GM12878 (cell line): ENCODE results near the gene TNFSF9. TPM values are rescaled to one million over a fixed set of nuclear protein-coding genes. Genes with fewer than 3 reads are reported as not detected.

Source experiments
- ATAC-seq: fragments of 200-7000 bp; cut with Tn5 transposase; 3 replicates; pipeline ENCODE4 v1.9.1; 2020; ENCODE audit warnings: mild to moderate bottlenecking, moderate library complexity
- BruUV-seq: library from RNA; stranded (reverse); fragments of 400-500 nt; replicated peaks from 2 replicates; lab custom pipeline; 2021; lab: Mats Ljungman, UMichigan
- CTCF ChIA-PET: fragments of 300-600 bp; sonication (Branson Sonifier 250); formaldehyde crosslinking; extraction: SDS; loops from one replicate; lab custom pipeline; 2021; ENCODE audit warnings: inconsistent platforms; lab: Yijun Ruan, JAX
- POLR2A ChIA-PET: fragments of 350-600 bp; formaldehyde crosslinking; extraction: SDS; loops from one replicate; lab custom pipeline; 2021; ENCODE audit warnings: inconsistent platforms; lab: Charles Lee
- RAD21 ChIA-PET: fragments of 300-600 bp; sonication (Branson Sonifier 250); formaldehyde crosslinking; loops from one replicate; lab custom pipeline; 2023; ENCODE audit warnings: antibody characterized with exemption; ENCODE audit not compliant: unreplicated experiment; lab: Charles Lee
- SMC1A ChIA-PET: fragments of 300-600 bp; sonication (Branson Sonifier 250); formaldehyde crosslinking; loops from one replicate; lab custom pipeline; 2023; ENCODE audit not compliant: unreplicated experiment, uncharacterized antibody; lab: Charles Lee
- DNase-seq: peaks from one replicate; pipeline ENCODE4 v3.0.0-alpha.2; 2011; ENCODE audit warnings: low read depth, low spot score
- FAIRE-seq: peaks from 3 replicates; lab custom pipeline; 2011; peaks lifted over from hg19 to GRCh38; lab: Jason Lieb, UNC
- H2AFZ ChIP-seq: 2 replicates; pipeline ENCODE4 v1.6.0; 2011; ENCODE audit warnings: low read depth, low read length, control low read depth; ENCODE audit not compliant: control insufficient read depth
- H3K27ac ChIP-seq: 2 replicates; pipeline ENCODE4 v1.5.1; 2011; ENCODE audit warnings: control low read depth; ENCODE audit not compliant: control insufficient read depth, insufficient read depth
- H3K27me3 ChIP-seq, 2 experiments: replicated peaks in 1 of 2; 2 replicates each; pipeline versions ENCODE4 v1.6.0 to v1.6.1; 2011; ENCODE audit warnings: low read length in 1 of 2; ENCODE audit not compliant: control insufficient read depth in 2 of 2, insufficient read depth in 2 of 2
- H3K36me3 ChIP-seq, 2 experiments: 2 replicates each; pipeline ENCODE4 v1.5.1; 2011; ENCODE audit warnings: low read length in 1 of 2; ENCODE audit not compliant: control insufficient read depth in 2 of 2, insufficient read depth in 2 of 2
- H3K4me1 ChIP-seq: 2 replicates; pipeline ENCODE4 v1.6.1; 2011; ENCODE audit warnings: mild to moderate bottlenecking, low read length, moderate library complexity, mixed read lengths; ENCODE audit not compliant: control insufficient read depth, insufficient read depth
- H3K4me2 ChIP-seq: 2 replicates; pipeline ENCODE4 v1.6.0; 2011; ENCODE audit warnings: control low read depth; ENCODE audit not compliant: control insufficient read depth, insufficient read depth
- H3K4me3 ChIP-seq: fragments of 200-600 bp; sonication (generic); 2 replicates; pipeline ENCODE4 v1.5.1; 2016
- H3K79me2 ChIP-seq: 2 replicates; pipeline ENCODE4 v1.6.0; 2011; ENCODE audit warnings: low read length; ENCODE audit not compliant: control insufficient read depth, insufficient read depth
- H3K9ac ChIP-seq: 2 replicates; pipeline ENCODE4 v1.8.0; 2011; ENCODE audit warnings: low read length, control low read depth, mixed read lengths; ENCODE audit not compliant: control insufficient read depth, insufficient read depth
- H3K9me3 ChIP-seq: replicated peaks from 3 replicates; pipeline ENCODE4 v1.5.1; 2011; ENCODE audit warnings: mild to moderate bottlenecking, low read length; ENCODE audit not compliant: control insufficient read depth, insufficient read depth
- H4K20me1 ChIP-seq: 2 replicates; pipeline ENCODE4 v1.6.0; 2011; ENCODE audit not compliant: control insufficient read depth, insufficient read depth
- ATF2 ChIP-seq: IDR thresholded peaks from 2 replicates; pipeline ENCODE4 v1.6.1; 2012; ENCODE audit warnings: low read length, inconsistent platforms
- BRCA1 ChIP-seq: IDR thresholded peaks from 2 replicates; pipeline ENCODE4 v1.6.1; 2011; ENCODE audit warnings: low read depth, low read length, improper control_type of control experiment
- CBFB ChIP-seq: IDR thresholded peaks from 2 replicates; pipeline ENCODE4 v1.6.1; 2016; ENCODE audit warnings: antibody characterized with exemption, low read depth
- CHD1 ChIP-seq: IDR thresholded peaks from 2 replicates; pipeline ENCODE4 v1.6.1; 2012; ENCODE audit warnings: low read depth, low read length, improper control_type of control experiment
- CHD2 ChIP-seq: IDR thresholded peaks from 2 replicates; pipeline ENCODE4 v1.6.1; 2011; ENCODE audit warnings: low read depth, low read length, improper control_type of control experiment, borderline replicate concordance
- CREB1 ChIP-seq: IDR thresholded peaks from 2 replicates; pipeline ENCODE4 v1.6.1; 2012; ENCODE audit warnings: low read depth, mild to moderate bottlenecking, inconsistent platforms
- CREM ChIP-seq: IDR thresholded peaks from 2 replicates; pipeline ENCODE4 v1.6.1; 2014; ENCODE audit warnings: antibody characterized with exemption, low read depth
- ETV6 ChIP-seq, 2 experiments: fragments of 450-650 bp in 1 of 2; IDR thresholded peaks in 1 of 2; conservative IDR thresholded peaks in 1 of 2; 2 replicates each; pipeline ENCODE4 v1.6.1; 2014; ENCODE audit warnings: antibody characterized with exemption in 1 of 2, borderline replicate concordance in 1 of 2, low read depth in 1 of 2, mild to moderate bottlenecking in 1 of 2, moderate library complexity in 1 of 2
- FOXM1 ChIP-seq: IDR thresholded peaks from 2 replicates; pipeline ENCODE4 v1.6.1; 2012; ENCODE audit warnings: low read depth, mild to moderate bottlenecking, inconsistent platforms, low read length, moderate library complexity
- HDAC6 ChIP-seq: fragments of 200-600 bp; sonication (generic); IDR thresholded peaks from one replicate; pipeline ENCODE4 v1.8.0; 2017; ENCODE audit warnings: antibody characterized with exemption; ENCODE audit not compliant: unreplicated experiment
- IKZF1 ChIP-seq: fragments of 450-650 bp; conservative IDR thresholded peaks from 2 replicates; pipeline ENCODE4 v1.6.1; 2017; ENCODE audit warnings: antibody characterized with exemption, mild to moderate bottlenecking
- IKZF2 ChIP-seq, 2 experiments: fragments of 450-650 bp; IDR thresholded peaks; 2 replicates each; pipeline ENCODE4 v1.6.1; 2017; ENCODE audit warnings: mild to moderate bottlenecking in 2 of 2, moderate library complexity in 2 of 2
- MAX ChIP-seq: IDR thresholded peaks from 2 replicates; pipeline ENCODE4 v1.6.1; 2012; ENCODE audit warnings: low read depth, low read length, improper control_type of control experiment
- RAD21 ChIP-seq: IDR thresholded peaks from 2 replicates; pipeline ENCODE4 v1.6.1; 2011; ENCODE audit warnings: mild to moderate bottlenecking, low read depth, low read length, moderate library complexity; ENCODE audit not compliant: insufficient read depth
- SP1 ChIP-seq: IDR thresholded peaks from one replicate; pipeline ENCODE4 v1.6.1; 2011; ENCODE audit warnings: low read depth, low read length
- SPI1 ChIP-seq: IDR thresholded peaks from 2 replicates; pipeline ENCODE4 v1.6.1; 2011; ENCODE audit warnings: low read depth, mild to moderate bottlenecking, low read length, moderate library complexity, borderline replicate concordance; ENCODE audit not compliant: insufficient read depth
- SREBF1 ChIP-seq: IDR thresholded peaks from 2 replicates; pipeline ENCODE4 v1.6.1; 2012; ENCODE audit warnings: mild to moderate bottlenecking, low read length
- WGBS: methylation state at CpG from one replicate; pipeline ENCODE4 v1.1.6; 2016; ENCODE audit warnings: low lambda C conversion rate; ENCODE audit not compliant: insufficient replicate concordance, insufficient coverage; ENCODE audit errors: missing lambda C conversion rate; 5-methylcytosine and 5-hydroxymethylcytosine counted together
- in situ Hi-C: fragments of 300-500 bp; cut with MboI; formaldehyde crosslinking; loops from 9 replicates; pipeline ENCODE4 v1.14.3; 2018; ENCODE audit warnings: mixed read lengths
- intact Hi-C: fragments of 100-400 bp; cut with micrococcal nuclease; formaldehyde crosslinking; loops from one replicate; pipeline ENCODE4 v1.14.2; 2022; ENCODE audit not compliant: unreplicated experiment
- polyA plus RNA-seq, 11 experiments: library from polyadenylated mRNA; depleted of rRNA in 4 of 11; unstranded in 6 of 11; stranded (reverse) in 5 of 11; fragments of >200 nt; fragmentation: Nextera tagmentation in 4 of 11; fragmentation: Illumina TruSeq in 1 of 11; extraction: Ambion mirVana in 4 of 11; extraction: Trizol in 1 of 11; gene quantifications; 1 replicate in 1 of 11; 2 replicates in 10 of 11; pipeline versions ENCODE4 v1.2.1 to v1.2.3, GENCODE V29; 2011 to 2016; ENCODE audit warnings: inconsistent platforms in 2 of 11, missing spikeins in 2 of 11, low read depth in 1 of 11
- total RNA-seq, 4 experiments: library from RNA; depleted of rRNA in 3 of 4; stranded (reverse); fragments of >200 nt in 3 of 4; fragmentation: Illumina TruSeq in 1 of 4; extraction: Trizol in 1 of 4; gene quantifications; 2 replicates each; pipeline versions ENCODE4 v1.2.1 to v1.2.3, GENCODE V29; 2013 to 2021
- TF ChIP-seq, protein P1 (sequence below): fragments of 450-650 bp; IDR thresholded peaks from 2 replicates; pipeline ENCODE4 v1.6.1; 2016; ENCODE audit warnings: mild to moderate bottlenecking
- TF ChIP-seq, protein P2 (sequence below): IDR thresholded peaks from 2 replicates; pipeline ENCODE4 v1.6.1; 2011; ENCODE audit warnings: low read depth, mild to moderate bottlenecking, low read length, moderate library complexity, borderline replicate concordance; ENCODE audit errors: extremely low read depth

TNFSF9 gene
- total and polyA plus RNA-seq, 10 of the 15 experiments (the other 5 are each of a cell fraction or from before 2014, with no cell fraction given) = 6.2 to 75.3 (median 22.1) TPM

DNA sequence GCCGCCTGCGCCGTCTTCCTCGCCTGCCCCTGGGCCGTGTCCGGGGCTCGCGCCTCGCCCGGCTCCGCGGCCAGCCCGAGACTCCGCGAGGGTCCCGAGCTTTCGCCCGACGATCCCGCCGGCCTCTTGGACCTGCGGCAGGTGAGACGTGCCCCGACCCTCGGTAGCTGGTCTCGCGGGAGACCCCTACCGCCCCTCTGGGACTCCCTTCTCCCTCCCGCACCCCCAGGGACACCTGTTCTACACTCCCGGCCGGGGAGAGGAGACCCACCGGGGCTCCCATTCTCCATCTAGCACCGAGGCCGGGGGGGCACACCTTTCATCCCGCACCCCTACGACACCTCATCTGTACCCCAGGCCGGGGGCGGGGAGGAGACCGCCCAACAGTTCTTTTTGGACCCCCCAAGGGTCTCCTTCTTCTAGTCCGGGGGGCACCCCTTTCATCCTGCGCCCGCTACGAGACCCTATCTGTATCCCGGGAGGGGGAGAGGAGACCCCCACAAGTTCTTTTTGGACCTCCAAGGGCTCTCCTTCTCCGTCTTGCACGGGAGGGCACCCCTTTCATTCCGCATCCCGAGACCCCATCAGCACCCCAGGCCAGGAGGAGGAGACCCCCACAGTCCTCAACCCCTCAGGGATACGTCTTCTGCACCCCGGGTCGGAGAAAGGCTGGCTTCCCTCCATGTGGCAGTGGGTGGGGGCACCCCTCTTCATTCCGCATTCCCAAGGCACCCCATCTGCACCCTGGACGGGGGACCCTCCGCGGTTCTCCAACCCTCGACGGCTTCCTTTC, 533 bp downstream of the TNFSF9 start (continued):
- TF ChIP-seq, protein P1, sequence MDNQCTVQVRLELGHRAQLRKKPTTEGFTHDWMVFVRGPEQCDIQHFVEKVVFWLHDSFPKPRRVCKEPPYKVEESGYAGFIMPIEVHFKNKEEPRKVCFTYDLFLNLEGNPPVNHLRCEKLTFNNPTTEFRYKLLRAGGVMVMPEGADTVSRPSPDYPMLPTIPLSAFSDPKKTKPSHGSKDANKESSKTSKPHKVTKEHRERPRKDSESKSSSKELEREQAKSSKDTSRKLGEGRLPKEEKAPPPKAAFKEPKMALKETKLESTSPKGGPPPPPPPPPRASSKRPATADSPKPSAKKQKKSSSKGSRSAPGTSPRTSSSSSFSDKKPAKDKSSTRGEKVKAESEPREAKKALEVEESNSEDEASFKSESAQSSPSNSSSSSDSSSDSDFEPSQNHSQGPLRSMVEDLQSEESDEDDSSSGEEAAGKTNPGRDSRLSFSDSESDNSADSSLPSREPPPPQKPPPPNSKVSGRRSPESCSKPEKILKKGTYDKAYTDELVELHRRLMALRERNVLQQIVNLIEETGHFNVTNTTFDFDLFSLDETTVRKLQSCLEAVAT = peak; percentile 90
- no peak for TF ChIP-seq CREM
- TF ChIP-seq CHD1 = 0 out of 2 replicates have a peak, but pooled peaks have one; percentile 67
- peak; percentile 15; the same call in 1 of the 2 replicates for TF ChIP-seq MAX
- TF ChIP-seq FOXM1 = no peak
- peak; percentile 5; the same call in 1 of the 2 replicates for TF ChIP-seq BRCA1
- TF ChIP-seq CBFB = no peak

DNA sequence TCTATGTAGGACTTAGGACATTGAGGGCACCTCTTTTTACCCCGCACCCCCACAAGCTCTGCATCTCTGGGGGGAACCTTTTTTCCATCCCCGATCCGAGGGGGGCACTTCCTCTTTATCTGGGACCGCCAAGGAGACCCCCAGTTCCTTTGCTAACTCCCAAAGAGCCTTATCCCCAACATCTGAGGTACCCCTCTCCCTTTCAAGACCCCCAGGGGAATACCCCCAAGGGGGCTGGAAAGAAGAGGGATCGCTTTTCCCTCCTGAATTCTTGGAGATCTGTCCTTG, 1.1 kb downstream of the TNFSF9 start:
- peak overlapping the region; percentile 83 for H3K27ac ChIP-seq
- peaks cover 66% of the 10 kb centered on the region for H3K79me2 ChIP-seq
- intact Hi-C loops (loop anchor here (2.0 kb wide), 1 partner anchor 13 kb away; no protein-coding TSS in a partner anchor), in situ Hi-C loops (no loop called here)
- no TSS peak for BruUV-seq
- CTCF ChIA-PET = interaction anchor here (1.9 kb wide), 1 partner anchor 14 kb away, joined by 10 read pairs; no protein-coding TSS in a partner anchor
- H4K20me1 ChIP-seq = no peaks in the 10 kb centered on the region; the same call in 1 of the 2 replicates
- H2AFZ ChIP-seq = no peak overlapping the region
- SMC1A ChIA-PET = interaction anchor here (1.2 to 1.5 kb wide), 2 partner anchors 10 to 12 kb away, joined by 4 to 10 read pairs; no protein-coding TSS in a partner anchor
- H3K36me3 ChIP-seq = peaks cover 0 to 8% of the 10 kb centered on the region in 2 experiments; a peak in 2 of 4 replicates
- no peak for FAIRE-seq
- RAD21 ChIA-PET = interaction anchor here (0.9 to 1.6 kb wide), 3 partner anchors 9 to 110 kb away, joined by 3 to 4 read pairs (median 3); no protein-coding TSS in a partner anchor
- H3K27me3 ChIP-seq = no peaks in the 10 kb centered on the region
- no peak for ATAC-seq
- WGBS = 2% methylated on average over 5 of the region's 5 CpGs
- H3K4me1 ChIP-seq = peaks cover 42% of the 10 kb centered on the region
- peak overlapping the region; percentile 99 for H3K4me3 ChIP-seq
- POLR2A ChIA-PET = interaction anchor here (0.6 to 2.4 kb wide), 9 partner anchors 10 to 81 kb away, joined by 3 to 23 read pairs (median 5); no protein-coding TSS in a partner anchor
- peak overlapping the region; percentile 60; the same call in 1 of the 2 replicates for H3K4me2 ChIP-seq
- H3K9ac ChIP-seq = peak overlapping the region; percentile 99
- no peak for DNase-seq
- no peaks in the 10 kb centered on the region; the same call in 2 of the 3 replicates for H3K9me3 ChIP-seq
- TF ChIP-seq, protein P2, sequence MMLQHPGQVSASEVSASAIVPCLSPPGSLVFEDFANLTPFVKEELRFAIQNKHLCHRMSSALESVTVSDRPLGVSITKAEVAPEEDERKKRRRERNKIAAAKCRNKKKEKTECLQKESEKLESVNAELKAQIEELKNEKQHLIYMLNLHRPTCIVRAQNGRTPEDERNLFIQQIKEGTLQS = no peak
- TF ChIP-seq CREB1 (0 out of 2 replicates have a peak, but pooled peaks have one; percentile 24), IKZF2 (IDR thresholded peaks at IDR 0.05) (0 out of 4 replicates have a peak, but pooled peaks of 1 of the 2 experiments have one; percentile 2), SREBF1 (no peak), CHD2 (no peak), ATF2 (no peak), HDAC6 (peak; percentile 78), SPI1 (peak; percentile 69; the same call in 1 of the 2 replicates), SP1 (no peak), IKZF1 (peak; percentile 11; the same call in 1 of the 2 replicates), ETV6 (conservative IDR thresholded peaks at IDR 0.05 in 1 of 2, IDR thresholded peaks at IDR 0.05 in 1 of 2; ENCODE audit: borderline replicate concordance in 1 of 2, low read depth in 1 of 2) (no peak), RAD21 (no peak)
